Stimulated activated CD8-positive, alpha-beta memory T cell treated with anti-CD3 and anti-CD28 coated beads, Interleukin-2, amount 100 ng/mL, for 48 hours (primary cell): Measurements from ENCODE around the gene DPP8.

ENCODE experiments used
- DNase-seq, 2 donors: peaks; one replicate each; pipeline ENCODE4 v3.0.0-alpha.2; 2020; ENCODE audit warnings: low read depth in 2 of 2

DPP8 gene

GRCh38 chr15:65424683-65425082 lies 92.8 kb downstream of the DPP8 start:
- DNase-seq = no peak

GRCh38 chr15:65423976-65424679 lies 93.4 kb downstream of the DPP8 start:
- no peak for DNase-seq

- no peak for DNase-seq
Measured at GRCh38 chr15:65423150-65423975, 94.1 kb downstream of the DPP8 start.

- DNase-seq = no peak
Measured at GRCh38 chr15:65421360-65422215, 95.9 kb downstream of the DPP8 start.

- no peak for DNase-seq
Measured at GRCh38 chr15:65420975-65421359, 96.5 kb downstream of the DPP8 start.

GRCh38 chr15:65418596-65418995 lies 98.9 kb downstream of the DPP8 start:
- DNase-seq = no peak

GRCh38 chr15:65416845-65417416 lies 100.6 kb downstream of the DPP8 start:
- DNase-seq = no peak

- DNase-seq = no peak
Measured at GRCh38 chr15:65414841-65415621, 102.5 kb downstream of the DPP8 start.

- DNase-seq = no peak
Measured at GRCh38 chr15:65413760-65414144, 103.7 kb downstream of the DPP8 start.

GRCh38 chr15:65413051-65413759 lies 104.3 kb downstream of the DPP8 start:
- DNase-seq = no peak

- no peak for DNase-seq
Measured at GRCh38 chr15:65412556-65412955, 104.9 kb downstream of the DPP8 start.

- no peak for DNase-seq
Measured at GRCh38 chr15:65411465-65412071, 105.9 kb downstream of the DPP8 start.

GRCh38 chr15:65410972-65411371 lies 106.5 kb downstream of the DPP8 start:
- no peak for DNase-seq

- DNase-seq = no peak
Measured at GRCh38 chr15:65410036-65410435, 107.5 kb downstream of the DPP8 start.

- no peak for DNase-seq
Measured at GRCh38 chr15:65409036-65409631, 108.4 kb downstream of the DPP8 start.

GRCh38 chr15:65408324-65409035 lies 109.0 kb downstream of the DPP8 start:
- no peak for DNase-seq

GRCh38 chr15:65406424-65407000 lies 111.0 kb downstream of the DPP8 start:
- no peak for DNase-seq

GRCh38 chr15:65405791-65406423 lies 111.6 kb downstream of the DPP8 start:
- no peak for DNase-seq
